Hepatocyte (in vitro differentiated cells): ENCODE results near the gene PSMD2. TPM values are rescaled to one million over a fixed set of nuclear protein-coding genes. Genes with fewer than 3 reads are reported as not detected.

Experiments used
- DNase-seq: peaks from one replicate; pipeline ENCODE4 v3.0.0-alpha.2; 2016; ENCODE audit warnings: low spot score
- H2AFZ ChIP-seq: fragments of 200-600 bp; sonication (generic); 2 replicates; pipeline ENCODE4 v1.6.0; 2016; ENCODE audit warnings: antibody characterized with exemption, mild to moderate bottlenecking
- H3K27ac ChIP-seq: fragments of 200-600 bp; sonication (generic); 2 replicates; pipeline ENCODE4 v1.5.1; 2016; ENCODE audit warnings: mild to moderate bottlenecking
- H3K27me3 ChIP-seq: fragments of 200-600 bp; sonication (generic); 2 replicates; pipeline ENCODE4 v1.6.1; 2016
- H3K36me3 ChIP-seq: fragments of 200-600 bp; sonication (generic); replicated peaks from 2 replicates; pipeline ENCODE4 v1.5.1; 2016; ENCODE audit warnings: low read depth; ENCODE audit not compliant: insufficient read depth
- H3K4me1 ChIP-seq: fragments of 200-600 bp; sonication (generic); 2 replicates; pipeline ENCODE4 v1.5.1; 2016; ENCODE audit warnings: mild to moderate bottlenecking, moderate library complexity; ENCODE audit not compliant: insufficient read depth
- H3K4me2 ChIP-seq: fragments of 200-600 bp; sonication (generic); 2 replicates; pipeline ENCODE4 v1.6.0; 2016
- H3K4me3 ChIP-seq: fragments of 200-600 bp; sonication (generic); 2 replicates; pipeline ENCODE4 v1.5.1; 2016; ENCODE audit warnings: mild to moderate bottlenecking
- H3K79me2 ChIP-seq: fragments of 200-600 bp; sonication (generic); 2 replicates; pipeline ENCODE4 v1.6.0; 2017; ENCODE audit warnings: mild to moderate bottlenecking
- H3K9me2 ChIP-seq: fragments of 200-600 bp; sonication (generic); replicated peaks from 2 replicates; pipeline ENCODE4 v1.6.0; 2017; ENCODE audit warnings: mild to moderate bottlenecking; ENCODE audit not compliant: insufficient read depth
- H3K9me3 ChIP-seq: fragments of 200-600 bp; sonication (generic); 2 replicates; pipeline ENCODE4 v1.5.1; 2016; ENCODE audit warnings: low read depth, mild to moderate bottlenecking
- H4K20me1 ChIP-seq: fragments of 200-600 bp; sonication (generic); 2 replicates; pipeline ENCODE4 v1.6.0; 2016; ENCODE audit warnings: mild to moderate bottlenecking; ENCODE audit not compliant: insufficient read depth, poor library complexity, severe bottlenecking
- CTCF ChIP-seq: fragments of 200-600 bp; sonication (generic); IDR thresholded peaks from 2 replicates; pipeline ENCODE4 v1.5.1; 2016; ENCODE audit warnings: antibody characterized with exemption, mild to moderate bottlenecking; ENCODE audit not compliant: poor library complexity
- EZH2 ChIP-seq: fragments of 200-600 bp; sonication (generic); IDR thresholded peaks from 2 replicates; pipeline ENCODE4 v1.6.1; 2016; ENCODE audit warnings: antibody characterized with exemption, mild to moderate bottlenecking, borderline replicate concordance
- EZH2phosphoT487 ChIP-seq: fragments of 200-600 bp; sonication (generic); IDR thresholded peaks from one replicate; pipeline ENCODE4 v1.6.1; 2018; ENCODE audit warnings: antibody characterized with exemption, mild to moderate bottlenecking, low read depth, moderate library complexity; ENCODE audit not compliant: unreplicated experiment, severe bottlenecking
- WGBS: methylation state at CpG from one replicate; pipeline ENCODE4 v1.1.6; 2016; ENCODE audit warnings: low lambda C conversion rate; ENCODE audit errors: missing lambda C conversion rate; 5-methylcytosine and 5-hydroxymethylcytosine counted together
- polyA plus RNA-seq: library from polyadenylated mRNA; unstranded; fragments of >200 nt; fragmentation: Nextera tagmentation; extraction: Ambion mirVana; gene quantifications from 2 replicates; pipeline ENCODE4 v1.2.1, GENCODE V29; 2016
- total RNA-seq: library from RNA; depleted of rRNA; stranded (reverse); fragments of >200 nt; gene quantifications from 2 replicates; pipeline ENCODE4 v1.2.3, GENCODE V29; 2014

Gene PSMD2
- total and polyA plus RNA-seq, 2 experiments from 2014 or later, result 232 to 241 TPM

- Histone ChIP-seq H3K4me2 (no peak overlapping the region), H3K9me3 (no peaks in the 10 kb centered on the region), H2AFZ (no peak overlapping the region), H3K9me2 (no peaks in the 10 kb centered on the region), H4K20me1 (no peaks in the 10 kb centered on the region), H3K36me3 (no peaks in the 10 kb centered on the region), H3K27ac (no peak overlapping the region), H3K27me3 (peaks cover 52% of the 10 kb centered on the region), H3K4me3 (no peak overlapping the region), H3K79me2 (no peaks in the 10 kb centered on the region), H3K4me1 (no peaks in the 10 kb centered on the region)
- DNase-seq, result no peak
- WGBS, result 92% methylated on average over 6 of the region's 6 CpGs
- TF ChIP-seq EZH2phosphoT487 (no peak), EZH2 (no peak), CTCF (no peak)
Measured at GRCh38 chr3:184277366-184277765, 21.7 kb upstream of the PSMD2 start.

- H3K27me3 ChIP-seq, result peaks cover 15% of the 10 kb centered on the region
- H2AFZ ChIP-seq, result no peak overlapping the region
- H3K27ac ChIP-seq, result no peak overlapping the region
- no peaks in the 10 kb centered on the region for H3K4me1 ChIP-seq
- H3K36me3 ChIP-seq, result no peaks in the 10 kb centered on the region
- no peaks in the 10 kb centered on the region for H3K9me2 ChIP-seq
- H4K20me1 ChIP-seq, result no peaks in the 10 kb centered on the region
- WGBS, result 81% methylated on average over 4 of the region's 4 CpGs
- DNase-seq, result no peak
- no peaks in the 10 kb centered on the region for H3K79me2 ChIP-seq
- H3K4me2 ChIP-seq, result no peak overlapping the region
- TF ChIP-seq EZH2, result no peak
- TF ChIP-seq EZH2phosphoT487, result no peak
- no peak for TF ChIP-seq CTCF
- H3K4me3 ChIP-seq, result no peak overlapping the region
- no peaks in the 10 kb centered on the region for H3K9me3 ChIP-seq
Measured at GRCh38 chr3:184282941-184283340, 16.1 kb upstream of the PSMD2 start.

GRCh38 chr3:184283681-184284080 lies 15.4 kb upstream of the PSMD2 start:
- H3K4me3 ChIP-seq, result no peak overlapping the region
- no peak overlapping the region for H2AFZ ChIP-seq
- DNase-seq, result no peak
- 96% methylated on average over 8 of the region's 8 CpGs for WGBS
- no peaks in the 10 kb centered on the region for H3K9me3 ChIP-seq
- no peak overlapping the region for H3K27ac ChIP-seq
- H3K36me3 ChIP-seq, result no peaks in the 10 kb centered on the region
- H3K27me3 ChIP-seq, result peaks cover 8% of the 10 kb centered on the region
- TF ChIP-seq EZH2phosphoT487 (no peak), EZH2 (no peak), CTCF (no peak)
- H3K79me2 ChIP-seq, result no peaks in the 10 kb centered on the region
- H3K4me1 ChIP-seq, result no peaks in the 10 kb centered on the region
- no peak overlapping the region for H3K4me2 ChIP-seq
- no peaks in the 10 kb centered on the region for H4K20me1 ChIP-seq
- no peaks in the 10 kb centered on the region for H3K9me2 ChIP-seq

- Histone ChIP-seq H3K79me2 (no peaks in the 10 kb centered on the region), H4K20me1 (no peaks in the 10 kb centered on the region), H3K4me1 (no peaks in the 10 kb centered on the region), H3K9me2 (no peaks in the 10 kb centered on the region), H3K27ac (no peak overlapping the region), H3K4me3 (no peak overlapping the region), H3K9me3 (no peaks in the 10 kb centered on the region), H3K4me2 (no peak overlapping the region), H3K36me3 (no peaks in the 10 kb centered on the region), H2AFZ (no peak overlapping the region), H3K27me3 (peaks cover 5% of the 10 kb centered on the region)
- 5% methylated on average over 4 of the region's 4 CpGs for WGBS
- DNase-seq, result peak; percentile 68
- TF ChIP-seq EZH2 (no peak), CTCF (peak; percentile 37)
Measured at GRCh38 chr3:184284696-184285095, 14.3 kb upstream of the PSMD2 start.
